GM23248 (cell line): ENCODE measurements around the gene BCL7A. TPM values are rescaled to one million over a fixed set of nuclear protein-coding genes. Genes with fewer than 3 reads are reported as not detected.
"Not testable (repeated sequence)": the region's sequence is repeated elsewhere in the genome, so short reads cannot be mapped to it uniquely, and the experiment has no call there.

Experiments used
- DNase-seq: peaks from one replicate; pipeline ENCODE4 v3.0.0-alpha.2; 2015
- H2AFZ ChIP-seq: fragments of 200-600 bp; sonication (generic); 2 replicates; pipeline ENCODE4 v1.6.1; 2016; ENCODE audit warnings: antibody characterized with exemption
- H3F3A ChIP-seq: fragments of 200-600 bp; sonication (generic); 2 replicates; pipeline ENCODE4 v1.6.1; 2016; ENCODE audit warnings: mild to moderate bottlenecking, antibody characterized with exemption, mixed run types; ENCODE audit not compliant: insufficient read depth
- H3K27ac ChIP-seq: fragments of 200-600 bp; sonication (generic); 2 replicates; pipeline ENCODE4 v1.5.1; 2016; ENCODE audit warnings: mild to moderate bottlenecking
- H3K27me3 ChIP-seq: fragments of 200-600 bp; sonication (generic); replicated peaks from 2 replicates; pipeline ENCODE4 v1.6.1; 2016; ENCODE audit warnings: mild to moderate bottlenecking; ENCODE audit not compliant: insufficient read depth
- H3K36me3 ChIP-seq: fragments of 200-600 bp; sonication (generic); 2 replicates; pipeline ENCODE4 v1.6.1; 2016; ENCODE audit warnings: low read depth, mild to moderate bottlenecking
- H3K4me1 ChIP-seq: fragments of 200-600 bp; sonication (generic); 2 replicates; pipeline ENCODE4 v1.6.1; 2016; ENCODE audit warnings: mild to moderate bottlenecking; ENCODE audit not compliant: insufficient read depth
- H3K4me2 ChIP-seq: fragments of 200-600 bp; sonication (generic); one replicate; pipeline ENCODE4 v1.6.1; 2016; ENCODE audit warnings: mild to moderate bottlenecking; ENCODE audit not compliant: unreplicated experiment
- H3K4me3 ChIP-seq: fragments of 200-600 bp; sonication (generic); 2 replicates; pipeline ENCODE4 v1.5.1; 2016; ENCODE audit warnings: mild to moderate bottlenecking
- H3K79me2 ChIP-seq: fragments of 200-600 bp; sonication (generic); 2 replicates; pipeline ENCODE4 v1.6.1; 2016; ENCODE audit warnings: mild to moderate bottlenecking; ENCODE audit not compliant: insufficient read depth
- H3K9ac ChIP-seq: fragments of 200-600 bp; sonication (generic); 2 replicates; pipeline ENCODE4 v1.6.1; 2016; ENCODE audit warnings: mild to moderate bottlenecking
- H3K9me2 ChIP-seq: fragments of 200-600 bp; sonication (generic); 2 replicates; pipeline ENCODE4 v1.6.1; 2016; ENCODE audit warnings: mixed run types, mild to moderate bottlenecking, moderate library complexity; ENCODE audit not compliant: insufficient read depth
- H3K9me3 ChIP-seq: fragments of 200-600 bp; sonication (generic); one replicate; pipeline ENCODE4 v1.6.1; 2017; ENCODE audit warnings: low read depth
- H4K20me1 ChIP-seq: fragments of 200-600 bp; sonication (generic); 2 replicates; pipeline ENCODE4 v1.6.0; 2016; ENCODE audit not compliant: insufficient read depth
- EZH2 ChIP-seq: fragments of 200-600 bp; sonication (generic); IDR thresholded peaks from 2 replicates; pipeline ENCODE4 v1.6.1; 2018; ENCODE audit warnings: antibody characterized with exemption, mild to moderate bottlenecking; ENCODE audit not compliant: insufficient read depth, poor library complexity, severe bottlenecking
- EZH2phosphoT487 ChIP-seq: fragments of 200-600 bp; sonication (generic); IDR thresholded peaks from 2 replicates; pipeline ENCODE4 v1.6.1; 2018; ENCODE audit warnings: antibody characterized with exemption, moderate library complexity, mild to moderate bottlenecking, low read depth; ENCODE audit not compliant: insufficient read depth
- WGBS, 2 experiments: methylation state at CpG; one replicate each; pipeline ENCODE4 v1.1.6; 2015 to 2017; ENCODE audit warnings: low lambda C conversion rate in 2 of 2, low coverage in 1 of 2; ENCODE audit errors: missing lambda C conversion rate in 2 of 2; 5-methylcytosine and 5-hydroxymethylcytosine counted together
- in situ Hi-C: fragments of 300-500 bp; cut with MboI; formaldehyde crosslinking; loops from 2 replicates; pipeline ENCODE4 v1.15.0; 2020
- polyA plus RNA-seq: library from polyadenylated mRNA; unstranded; fragments of >200 nt; fragmentation: Nextera tagmentation; extraction: Ambion mirVana; gene quantifications from 2 replicates; pipeline ENCODE4 v1.2.1, GENCODE V29; 2016
- total RNA-seq: library from RNA; depleted of rRNA; stranded (reverse); fragments of >200 nt; shearing (Covaris generic); gene quantifications from 2 replicates; pipeline ENCODE4 v1.2.3, GENCODE V29; 2014

The BCL7A gene
- total and polyA plus RNA-seq, 2 experiments from 2014 or later = 2.7 to 4.2 TPM

GRCh38 chr12:122051231-122051876, 29.7 kb downstream of the BCL7A start:
- H3K27ac ChIP-seq = no peak overlapping the region
- no peak overlapping the region for H3K9ac ChIP-seq
- 62 to 72% methylated on average over 14 of the region's 14 CpGs for WGBS, 2 experiments
- no peaks in the 10 kb centered on the region for H3K27me3 ChIP-seq
- no peak for DNase-seq
- H2AFZ ChIP-seq = no peak overlapping the region
- TF ChIP-seq EZH2phosphoT487 (no peak), EZH2 (no peak)
- H3K4me1 ChIP-seq = no peaks in the 10 kb centered on the region
- H3K9me2 ChIP-seq = no peaks in the 10 kb centered on the region
- in situ Hi-C loops = no loop called here
- H4K20me1 ChIP-seq = no peaks in the 10 kb centered on the region
- no peak overlapping the region for H3K4me2 ChIP-seq
- H3K4me3 ChIP-seq = no peak overlapping the region
- no peaks in the 10 kb centered on the region for H3K9me3 ChIP-seq
- H3K36me3 ChIP-seq = no peaks in the 10 kb centered on the region
- H3F3A ChIP-seq = no peaks in the 10 kb centered on the region
- H3K79me2 ChIP-seq = no peaks in the 10 kb centered on the region

DNA sequence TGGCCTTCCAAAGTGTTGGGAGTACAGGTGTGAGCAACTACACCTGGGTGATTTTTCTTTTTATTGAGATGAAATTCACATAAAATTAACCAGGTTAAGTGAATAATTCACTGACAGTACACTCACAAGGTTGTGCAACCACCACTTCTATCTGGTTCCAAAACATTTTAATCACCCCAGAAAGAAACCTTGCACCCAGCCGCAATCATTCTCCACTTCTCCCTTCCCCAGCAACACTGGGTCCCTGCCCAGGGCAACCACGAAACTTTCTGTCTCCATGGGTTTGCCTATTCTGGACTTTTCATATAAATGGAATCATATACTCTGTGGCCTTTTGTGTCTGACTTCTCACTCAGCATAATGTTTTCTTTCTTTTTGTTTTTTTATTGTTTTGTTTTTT, 30.6 kb downstream of the BCL7A start:
- no peaks in the 10 kb centered on the region for H3K27me3 ChIP-seq
- WGBS, 2 experiments = 91 to 97% methylated on average over 2 of the region's 2 CpGs
- H3K4me1 ChIP-seq = no peaks in the 10 kb centered on the region
- H3K9me3 ChIP-seq = no peaks in the 10 kb centered on the region
- no peak for TF ChIP-seq EZH2phosphoT487
- no peak for TF ChIP-seq EZH2
- no peaks in the 10 kb centered on the region for H3K36me3 ChIP-seq
- no peaks in the 10 kb centered on the region for H3F3A ChIP-seq
- H3K4me3 ChIP-seq = no peak overlapping the region
- H2AFZ ChIP-seq = no peak overlapping the region
- no peak overlapping the region for H3K27ac ChIP-seq
- no peaks in the 10 kb centered on the region for H3K79me2 ChIP-seq
- in situ Hi-C loops = no loop called here
- H3K9me2 ChIP-seq = no peaks in the 10 kb centered on the region
- H4K20me1 ChIP-seq = no peaks in the 10 kb centered on the region
- no peak overlapping the region for H3K4me2 ChIP-seq
- peak; percentile 13 for DNase-seq
- no peak overlapping the region for H3K9ac ChIP-seq

DNA sequence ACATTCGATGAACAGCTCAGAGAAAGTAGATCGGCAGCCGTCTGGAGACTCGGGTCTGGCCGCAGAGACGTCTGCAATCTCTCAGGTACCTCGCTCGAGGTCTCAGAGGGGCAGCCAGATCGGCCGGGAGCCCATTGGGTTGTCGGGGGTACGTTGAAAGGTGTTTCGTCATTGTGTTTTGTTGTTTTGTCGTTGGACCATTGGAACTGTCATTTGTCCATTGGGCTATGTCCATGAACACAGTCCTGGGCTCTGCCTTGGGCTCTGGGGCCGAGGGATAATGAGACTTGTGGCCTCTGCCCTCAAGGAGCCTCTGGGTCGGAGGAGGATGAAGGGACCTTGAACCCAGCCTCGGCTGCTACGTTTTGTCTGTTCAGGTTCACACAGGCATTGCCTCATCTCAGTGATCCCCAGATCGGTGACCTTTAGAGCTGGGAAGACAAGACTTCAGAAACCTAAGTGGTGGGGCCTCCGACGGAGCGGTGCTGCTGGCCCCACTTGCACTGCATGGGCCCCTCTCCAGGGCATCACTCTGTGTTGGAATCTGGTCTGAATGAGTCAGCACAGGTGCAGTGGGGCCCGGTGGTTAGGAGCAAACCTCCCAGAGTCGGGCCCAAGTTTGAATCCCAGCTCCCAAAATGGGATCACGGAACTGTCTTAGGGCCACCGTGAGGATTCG, 33.3 kb downstream of the BCL7A start:
- 91 to 92% methylated on average over 27 of the region's 27 CpGs for WGBS, 2 experiments
- in situ Hi-C loops = no loop called here

DNA sequence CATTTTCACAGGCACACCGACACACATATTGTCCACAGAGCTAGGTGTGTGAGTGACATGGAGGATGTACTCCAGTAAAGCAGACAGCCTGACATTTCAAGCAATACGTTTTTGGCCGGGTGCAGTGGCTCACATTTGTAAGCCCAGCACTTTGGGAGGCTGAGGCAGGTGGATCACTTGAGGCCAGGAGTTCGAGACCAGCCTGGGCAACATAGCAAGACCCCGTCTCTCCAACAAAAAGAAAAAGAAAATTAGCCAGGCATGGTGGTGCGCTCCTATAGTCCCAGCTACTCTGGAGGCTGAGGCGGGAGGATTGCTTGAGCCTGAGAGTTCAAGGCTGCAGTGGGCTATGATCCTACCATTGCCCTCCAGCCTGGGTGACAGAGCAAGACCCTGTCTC, 34.7 kb downstream of the BCL7A start:
- DNase-seq, H3K27ac ChIP-seq, H4K20me1 ChIP-seq, H3K36me3 ChIP-seq, H3K79me2 ChIP-seq, H3K9me3 ChIP-seq, H3K4me2 ChIP-seq, H3K9ac ChIP-seq, H3K9me2 ChIP-seq, H3K27me3 ChIP-seq, H3F3A ChIP-seq, H3K4me3 ChIP-seq, H3K4me1 ChIP-seq, H2AFZ ChIP-seq, in situ Hi-C loops: not testable (repeated sequence)
- WGBS, 2 experiments = 92 to 97% methylated on average over 7 of the region's 7 CpGs

More for the DNA sequence above, 33.3 kb downstream of the BCL7A start:
- no peak overlapping the region for H3K4me3 ChIP-seq
- H3K4me2 ChIP-seq = no peak overlapping the region
- H3K27ac ChIP-seq = no peak overlapping the region
- no peak for DNase-seq
- no peaks in the 10 kb centered on the region for H3K27me3 ChIP-seq
- H3F3A ChIP-seq = no peaks in the 10 kb centered on the region
- no peaks in the 10 kb centered on the region for H3K4me1 ChIP-seq
- no peaks in the 10 kb centered on the region for H3K9me2 ChIP-seq
- H3K9ac ChIP-seq = no peak overlapping the region
- no peaks in the 10 kb centered on the region for H4K20me1 ChIP-seq
- peak overlapping the region; percentile 94; the same call in 1 of the 2 replicates for H2AFZ ChIP-seq
- H3K36me3 ChIP-seq = no peaks in the 10 kb centered on the region
- no peaks in the 10 kb centered on the region for H3K79me2 ChIP-seq
- no peaks in the 10 kb centered on the region for H3K9me3 ChIP-seq
- TF ChIP-seq EZH2phosphoT487 (no peak), EZH2 (no peak)
